Left ventricle myocardium superior (tissue), 1 donor: ENCODE results near the gene TSPAN17. TPM values are rescaled to one million over a fixed set of nuclear protein-coding genes. Genes with fewer than 3 reads are reported as not detected.
A peak's percentile ranks its signal among the peaks of the same experiment; 100 is the strongest.
"Not testable (repeated sequence)": the region's sequence is repeated elsewhere in the genome, so short reads cannot be mapped to it uniquely, and the experiment has no call there.

Source experiments
- ATAC-seq: fragments of 200-7000 bp; cut with Tn5 transposase; one replicate; pipeline ENCODE4 v1.9.1; 2020; ENCODE audit warnings: mild to moderate bottlenecking, moderate library complexity
- DNase-seq: peaks from one replicate; pipeline ENCODE4 v3.0.0-alpha.2; 2020
- intact Hi-C: fragments of 100-400 bp; cut with micrococcal nuclease; formaldehyde crosslinking; loops from one replicate; pipeline ENCODE4 v1.11.0; 2022
- long read RNA-seq: library from polyadenylated mRNA; unstranded; transcript quantifications from one replicate; pipeline ENCODE4 v2.0.0, GENCODE V29; 2021
- total RNA-seq: library from RNA; stranded (reverse); fragmentation: NEBNext Ultra II Directional; extraction: Animal tissue kit (Norgen Biotek cat#: 25700); gene quantifications from one replicate; pipeline ENCODE4 v1.2.1, GENCODE V29; 2021
- donor health status: DM: no; HTN: yes; CAD: no; lungs with severe emphysema.

TSPAN17 gene
- total RNA-seq = 31.7 TPM
- long read RNA-seq, transcript TSPAN17-207 (9 exons, 2,457 nt) = major isoform, 10 of 26 reads
- long read RNA-seq, partial matches to known transcripts = 10 of 26 reads
- long read RNA-seq, other reads (novel, unspliced or antisense) = 5 of 26 reads

- intact Hi-C loops = no loop called here
- ATAC-seq (peak; percentile 98), DNase-seq (peak; percentile 100)
These were observed at the start of gene TSPAN17 for GRCh38 chr5:176647030-176647842. Gene TSPAN17, plus strand, starts transcription at chr5:176647484. Its CDS starts 132 bp downstream, at chr5:176647616.

GRCh38 chr5:176599749-176600430 is 47.4 kb upstream of the TSPAN17 start:
- intact Hi-C loops, DNase-seq, ATAC-seq: not testable (repeated sequence)

- DNase-seq (no peak), ATAC-seq (no peak)
- intact Hi-C loops = no loop called here
These were observed 45.3 kb upstream of the TSPAN17 start for GRCh38 chr5:176601901-176602482.

- no peak for ATAC-seq
- DNase-seq = no peak
- intact Hi-C loops = no loop called here
These were observed 44.2 kb upstream of the TSPAN17 start for GRCh38 chr5:176603091-176603490.

- DNase-seq = no peak
- intact Hi-C loops = no loop called here
- no peak for ATAC-seq
These were observed 41.3 kb upstream of the TSPAN17 start for GRCh38 chr5:176606032-176606431.

- intact Hi-C loops = no loop called here
- no peak for DNase-seq
- ATAC-seq = no peak
These were observed 40.4 kb upstream of the TSPAN17 start for GRCh38 chr5:176606875-176607274.

- intact Hi-C loops = no loop called here
- ATAC-seq (no peak), DNase-seq (no peak)
These were observed 39.1 kb upstream of the TSPAN17 start for GRCh38 chr5:176608142-176608705.

- intact Hi-C loops = no loop called here
- ATAC-seq (no peak), DNase-seq (no peak)
These were observed 38.2 kb upstream of the TSPAN17 start for GRCh38 chr5:176608937-176609723.

- DNase-seq = peak; percentile 72
- ATAC-seq = peak; percentile 91
- intact Hi-C loops = no loop called here
These were observed 37.4 kb upstream of the TSPAN17 start, which contains the start of gene GPRIN1 for GRCh38 chr5:176609724-176610434. Gene GPRIN1, minus strand, starts transcription at chr5:176610156. Its CDS starts 10,322 bp downstream, at chr5:176599834.

- DNase-seq (no peak), ATAC-seq (no peak)
- intact Hi-C loops = no loop called here
These were observed 36.9 kb upstream of the TSPAN17 start for GRCh38 chr5:176610435-176610773.

GRCh38 chr5:176611435-176611834 is 35.8 kb upstream of the TSPAN17 start:
- intact Hi-C loops = no loop called here
- ATAC-seq (no peak), DNase-seq (peak; percentile 85)

- DNase-seq (no peak), ATAC-seq (no peak)
- intact Hi-C loops = no loop called here
These were observed 35.3 kb upstream of the TSPAN17 start for GRCh38 chr5:176612008-176612407.

- no peak for ATAC-seq
- intact Hi-C loops = no loop called here
- DNase-seq = no peak
These were observed 34.4 kb upstream of the TSPAN17 start for GRCh38 chr5:176612855-176613254.

GRCh38 chr5:176614805-176615478 is 32.3 kb upstream of the TSPAN17 start:
- DNase-seq (no peak), ATAC-seq (no peak)
- intact Hi-C loops = no loop called here

- intact Hi-C loops = no loop called here
- no peak for ATAC-seq
- no peak for DNase-seq
These were observed 30.8 kb upstream of the TSPAN17 start for GRCh38 chr5:176616511-176616910.

GRCh38 chr5:176618783-176619182 is 28.5 kb upstream of the TSPAN17 start:
- intact Hi-C loops = no loop called here
- ATAC-seq (no peak), DNase-seq (no peak)

- intact Hi-C loops = no loop called here
- DNase-seq = peak; percentile 68
- peak; percentile 71 for ATAC-seq
These were observed 28.1 kb upstream of the TSPAN17 start for GRCh38 chr5:176619203-176619568.
